Measurements from ENCODE around the gene TPM2.

TPM2 gene

GRCh38 chr9:35730486-35730854, 40.7 kb upstream of the TPM2 start:
- H3K36me3 ChIP-seq (ENCODE audit: control insufficient read depth in 1 of 2, insufficient read depth in 2 of 2, low read length in 2 of 2): peaks cover 6 to 14% of the 10 kb centered on the region in 2 donors
- peak overlapping the region; percentile 89 to 97 for H3K9ac ChIP-seq (ENCODE audit: low read depth in 1 of 2, low read length in 2 of 2)
- H3K4me3 ChIP-seq (ENCODE audit: low read depth in 1 of 2, low read length in 2 of 2): peak overlapping the region; percentile 89 to 93
- H3K27me3 ChIP-seq (ENCODE audit: control insufficient read depth in 1 of 2, insufficient read depth in 2 of 2, low read length in 2 of 2): no peaks in the 10 kb centered on the region
- peaks cover 66 to 69% of the 10 kb centered on the region in 2 donors for H3K4me1 ChIP-seq (ENCODE audit: control insufficient read depth in 1 of 2, insufficient read depth in 2 of 2, low read length in 2 of 2)
- H3K9me3 ChIP-seq (ENCODE audit: control insufficient read depth in 1 of 2, low read length in 2 of 2): no peaks in the 10 kb centered on the region
- peak overlapping the region; percentile 97 for H3K27ac ChIP-seq (ENCODE audit: low read depth, low read length)

GRCh38 chr9:35729700-35730485, 40.2 kb upstream of the TPM2 start:
- Histone ChIP-seq H3K9me3 (ENCODE audit: control insufficient read depth in 1 of 2, low read length in 2 of 2) (no peaks in the 10 kb centered on the region), H3K4me3 (ENCODE audit: low read depth in 1 of 2, low read length in 2 of 2) (peak overlapping the region; percentile 89 to 93), H3K9ac (ENCODE audit: low read depth in 1 of 2, low read length in 2 of 2) (peak overlapping the region; percentile 89 to 97), H3K4me1 (ENCODE audit: control insufficient read depth in 1 of 2, insufficient read depth in 2 of 2, low read length in 2 of 2) (peaks cover 68 to 69% of the 10 kb centered on the region in 2 donors), H3K27me3 (ENCODE audit: control insufficient read depth in 1 of 2, insufficient read depth in 2 of 2, low read length in 2 of 2) (no peaks in the 10 kb centered on the region), H3K27ac (ENCODE audit: low read depth, low read length) (peak overlapping the region; percentile 97), H3K36me3 (ENCODE audit: control insufficient read depth in 1 of 2, insufficient read depth in 2 of 2, low read length in 2 of 2) (peaks cover 6 to 14% of the 10 kb centered on the region in 2 donors)

GRCh38 chr9:35729101-35729500, 39.4 kb upstream of the TPM2 start:
- H3K27me3 ChIP-seq (ENCODE audit: control insufficient read depth in 1 of 2, insufficient read depth in 2 of 2, low read length in 2 of 2): no peaks in the 10 kb centered on the region
- H3K4me1 ChIP-seq (ENCODE audit: control insufficient read depth in 1 of 2, insufficient read depth in 2 of 2, low read length in 2 of 2): peaks cover 63 to 68% of the 10 kb centered on the region in 2 donors
- H3K9ac ChIP-seq (ENCODE audit: low read depth in 1 of 2, low read length in 2 of 2): peak overlapping the region; percentile 29 to 89
- peak overlapping the region; percentile 89 to 93 for H3K4me3 ChIP-seq (ENCODE audit: low read depth in 1 of 2, low read length in 2 of 2)
- no peaks in the 10 kb centered on the region for H3K9me3 ChIP-seq (ENCODE audit: control insufficient read depth in 1 of 2, low read length in 2 of 2)
- H3K36me3 ChIP-seq (ENCODE audit: control insufficient read depth in 1 of 2, insufficient read depth in 2 of 2, low read length in 2 of 2): peaks cover 14 to 19% of the 10 kb centered on the region in 2 donors
- H3K27ac ChIP-seq (ENCODE audit: low read depth, low read length): peak overlapping the region; percentile 38

- Histone ChIP-seq H3K9me3 (ENCODE audit: control insufficient read depth in 1 of 2, low read length in 2 of 2) (no peaks in the 10 kb centered on the region), H3K4me3 (ENCODE audit: low read depth in 1 of 2, low read length in 2 of 2) (peak overlapping the region; percentile 55 to 93), H3K27ac (ENCODE audit: low read depth, low read length) (peak overlapping the region; percentile 70), H3K4me1 (ENCODE audit: control insufficient read depth in 1 of 2, insufficient read depth in 2 of 2, low read length in 2 of 2) (peaks cover 55 to 62% of the 10 kb centered on the region in 2 donors), H3K36me3 (ENCODE audit: control insufficient read depth in 1 of 2, insufficient read depth in 2 of 2, low read length in 2 of 2) (peaks cover 22 to 27% of the 10 kb centered on the region in 2 donors), H3K27me3 (ENCODE audit: control insufficient read depth in 1 of 2, insufficient read depth in 2 of 2, low read length in 2 of 2) (no peaks in the 10 kb centered on the region), H3K9ac (ENCODE audit: low read depth in 1 of 2, low read length in 2 of 2) (peak overlapping the region; percentile 51 to 57)
These were observed 38.6 kb upstream of the TPM2 start for GRCh38 chr9:35728041-35728971.

- Histone ChIP-seq H3K27ac (ENCODE audit: low read depth, low read length) (peak overlapping the region; percentile 62), H3K4me3 (ENCODE audit: low read depth in 1 of 2, low read length in 2 of 2) (peak overlapping the region; percentile 55 to 93), H3K36me3 (ENCODE audit: control insufficient read depth in 1 of 2, insufficient read depth in 2 of 2, low read length in 2 of 2) (peaks cover 25 to 34% of the 10 kb centered on the region in 2 donors), H3K9ac (ENCODE audit: low read depth in 1 of 2, low read length in 2 of 2) (peak overlapping the region; percentile 51 to 55), H3K27me3 (ENCODE audit: control insufficient read depth in 1 of 2, insufficient read depth in 2 of 2, low read length in 2 of 2) (no peaks in the 10 kb centered on the region), H3K9me3 (ENCODE audit: control insufficient read depth in 1 of 2, low read length in 2 of 2) (no peaks in the 10 kb centered on the region), H3K4me1 (ENCODE audit: control insufficient read depth in 1 of 2, insufficient read depth in 2 of 2, low read length in 2 of 2) (peaks cover 50 to 56% of the 10 kb centered on the region in 2 donors)
These were observed 37.9 kb upstream of the TPM2 start for GRCh38 chr9:35727676-35728040.

- Histone ChIP-seq H3K4me3 (ENCODE audit: low read depth in 1 of 2, low read length in 2 of 2) (peak overlapping the region; percentile 23 to 93), H3K9ac (ENCODE audit: low read depth in 1 of 2, low read length in 2 of 2) (peak overlapping the region in 1 of 2 donors; percentile 55), H3K4me1 (ENCODE audit: control insufficient read depth in 1 of 2, insufficient read depth in 2 of 2, low read length in 2 of 2) (peaks cover 50 to 56% of the 10 kb centered on the region in 2 donors), H3K36me3 (ENCODE audit: control insufficient read depth in 1 of 2, insufficient read depth in 2 of 2, low read length in 2 of 2) (peaks cover 33 to 41% of the 10 kb centered on the region in 2 donors), H3K27ac (ENCODE audit: low read depth, low read length) (peak overlapping the region; percentile 62), H3K27me3 (ENCODE audit: control insufficient read depth in 1 of 2, insufficient read depth in 2 of 2, low read length in 2 of 2) (no peaks in the 10 kb centered on the region), H3K9me3 (ENCODE audit: control insufficient read depth in 1 of 2, low read length in 2 of 2) (no peaks in the 10 kb centered on the region)
These were observed 37.2 kb upstream of the TPM2 start for GRCh38 chr9:35726931-35727330.

- Histone ChIP-seq H3K9me3 (ENCODE audit: control insufficient read depth in 1 of 2, low read length in 2 of 2) (no peaks in the 10 kb centered on the region), H3K27ac (ENCODE audit: low read depth, low read length) (no peak overlapping the region), H3K4me1 (ENCODE audit: control insufficient read depth in 1 of 2, insufficient read depth in 2 of 2, low read length in 2 of 2) (peaks cover 44 to 45% of the 10 kb centered on the region in 2 donors), H3K4me3 (ENCODE audit: low read depth in 1 of 2, low read length in 2 of 2) (no peak overlapping the region), H3K36me3 (ENCODE audit: control insufficient read depth in 1 of 2, insufficient read depth in 2 of 2, low read length in 2 of 2) (peaks cover 47 to 57% of the 10 kb centered on the region in 2 donors), H3K9ac (ENCODE audit: low read depth in 1 of 2, low read length in 2 of 2) (no peak overlapping the region), H3K27me3 (ENCODE audit: control insufficient read depth in 1 of 2, insufficient read depth in 2 of 2, low read length in 2 of 2) (no peaks in the 10 kb centered on the region)
These were observed 35.6 kb upstream of the TPM2 start for GRCh38 chr9:35725362-35725761.

GRCh38 chr9:35723908-35724307, 34.2 kb upstream of the TPM2 start:
- no peak overlapping the region for H3K27ac ChIP-seq (ENCODE audit: low read depth, low read length)

GRCh38 chr9:35723426-35723825, 33.7 kb upstream of the TPM2 start:
- Histone ChIP-seq H3K27me3 (ENCODE audit: control insufficient read depth in 1 of 2, insufficient read depth in 2 of 2, low read length in 2 of 2) (no peaks in the 10 kb centered on the region), H3K27ac (ENCODE audit: low read depth, low read length) (no peak overlapping the region), H3K9ac (ENCODE audit: low read depth in 1 of 2, low read length in 2 of 2) (no peak overlapping the region), H3K4me1 (ENCODE audit: control insufficient read depth in 1 of 2, insufficient read depth in 2 of 2, low read length in 2 of 2) (peaks cover 24 to 25% of the 10 kb centered on the region in 2 donors), H3K4me3 (ENCODE audit: low read depth in 1 of 2, low read length in 2 of 2) (no peak overlapping the region), H3K36me3 (ENCODE audit: control insufficient read depth in 1 of 2, insufficient read depth in 2 of 2, low read length in 2 of 2) (peaks cover 63 to 76% of the 10 kb centered on the region in 2 donors), H3K9me3 (ENCODE audit: control insufficient read depth in 1 of 2, low read length in 2 of 2) (no peaks in the 10 kb centered on the region)

More at GRCh38 chr9:35723908-35724307, 34.2 kb upstream of the TPM2 start:
- Histone ChIP-seq H3K4me3 (ENCODE audit: low read depth in 1 of 2, low read length in 2 of 2) (no peak overlapping the region), H3K9ac (ENCODE audit: low read depth in 1 of 2, low read length in 2 of 2) (no peak overlapping the region), H3K36me3 (ENCODE audit: control insufficient read depth in 1 of 2, insufficient read depth in 2 of 2, low read length in 2 of 2) (peaks cover 61 to 71% of the 10 kb centered on the region in 2 donors), H3K9me3 (ENCODE audit: control insufficient read depth in 1 of 2, low read length in 2 of 2) (no peaks in the 10 kb centered on the region), H3K4me1 (ENCODE audit: control insufficient read depth in 1 of 2, insufficient read depth in 2 of 2, low read length in 2 of 2) (peaks cover 29 to 30% of the 10 kb centered on the region in 2 donors), H3K27me3 (ENCODE audit: control insufficient read depth in 1 of 2, insufficient read depth in 2 of 2, low read length in 2 of 2) (no peaks in the 10 kb centered on the region)

- Histone ChIP-seq H3K27me3 (ENCODE audit: control insufficient read depth in 1 of 2, insufficient read depth in 2 of 2, low read length in 2 of 2) (no peaks in the 10 kb centered on the region), H3K36me3 (ENCODE audit: control insufficient read depth in 1 of 2, insufficient read depth in 2 of 2, low read length in 2 of 2) (peaks cover 87 to 100% of the 10 kb centered on the region in 2 donors), H3K9me3 (ENCODE audit: control insufficient read depth in 1 of 2, low read length in 2 of 2) (no peaks in the 10 kb centered on the region), H3K27ac (ENCODE audit: low read depth, low read length) (no peak overlapping the region), H3K4me1 (ENCODE audit: control insufficient read depth in 1 of 2, insufficient read depth in 2 of 2, low read length in 2 of 2) (no peaks in the 10 kb centered on the region), H3K4me3 (ENCODE audit: low read depth in 1 of 2, low read length in 2 of 2) (no peak overlapping the region), H3K9ac (ENCODE audit: low read depth in 1 of 2, low read length in 2 of 2) (no peak overlapping the region)
These were observed 29.8 kb upstream of the TPM2 start for GRCh38 chr9:35719546-35719945.

Measured in duodenal mucosa (tissue), 2 donors.